HepG2 (cell line): ENCODE data around the gene SLC23A3. TPM values are rescaled to one million over a fixed set of nuclear protein-coding genes. Genes with fewer than 3 reads are reported as not detected.

Experiments
- ATAC-seq: fragments of 200-7000 bp; cut with Tn5 transposase; 3 replicates; pipeline ENCODE4 v1.9.1; 2020; ENCODE audit warnings: mild to moderate bottlenecking, moderate library complexity
- BruUV-seq: library from RNA; stranded (reverse); fragments of 400-500 nt; replicated peaks from 2 replicates; lab custom pipeline; 2021; lab: Mats Ljungman, UMichigan
- CTCF ChIA-PET: fragments of 300-600 bp; formaldehyde crosslinking; extraction: SDS; loops from one replicate; lab custom pipeline; 2021; ENCODE audit warnings: low total read pairs, inconsistent platforms, low intra/inter-chr PET ratio; lab: Yijun Ruan, JAX
- POLR2A ChIA-PET: fragments of 350-600 bp; sonication (Branson Sonifier 250); formaldehyde crosslinking; loops from one replicate; lab custom pipeline; 2020; ENCODE audit warnings: antibody characterized with exemption, inconsistent platforms; lab: Yijun Ruan, JAX
- DNase-seq: peaks from one replicate; pipeline ENCODE4 v3.0.0-alpha.2; 2015; ENCODE audit warnings: low spot score
- FAIRE-seq: peaks from 3 replicates; lab custom pipeline; 2011; peaks lifted over from hg19 to GRCh38; lab: Jason Lieb, UNC
- H2AFZ ChIP-seq: one replicate; pipeline ENCODE4 v1.6.1; 2011; ENCODE audit warnings: low read length, inconsistent platforms
- H3K27ac ChIP-seq: fragments of 300-600 bp; 3 replicates; pipeline ENCODE4 v1.8.0; 2011; ENCODE audit warnings: mixed run types, mild to moderate bottlenecking, mixed read lengths, low read length, inconsistent platforms; ENCODE audit not compliant: insufficient read depth; ENCODE audit errors: extremely low read length
- H3K27me3 ChIP-seq, 2 experiments: fragments of 200-600 bp in 1 of 2; 2 replicates in 1 of 2; 3 replicates in 1 of 2; pipeline versions ENCODE4 v1.6.0 to v1.8.0; 2011; ENCODE audit warnings: low read length in 2 of 2, mild to moderate bottlenecking in 2 of 2, moderate library complexity in 2 of 2, inconsistent platforms in 1 of 2; ENCODE audit not compliant: insufficient read depth in 2 of 2, control insufficient read depth in 1 of 2
- H3K36me3 ChIP-seq, 2 experiments: fragments of 200-600 bp in 1 of 2; replicated peaks in 1 of 2; 2 replicates in 1 of 2; 3 replicates in 1 of 2; pipeline versions ENCODE4 v1.5.1 to v1.8.0; 2011; ENCODE audit warnings: low read length in 2 of 2, inconsistent platforms in 1 of 2; ENCODE audit not compliant: insufficient read depth in 2 of 2, control insufficient read depth in 1 of 2
- H3K4me1 ChIP-seq: 2 replicates; pipeline ENCODE4 v1.5.1; 2012; ENCODE audit warnings: low read length, inconsistent platforms; ENCODE audit not compliant: insufficient read depth
- H3K4me2 ChIP-seq: 2 replicates; pipeline ENCODE4 v1.6.0; 2011; ENCODE audit warnings: low read depth, low read length, inconsistent platforms
- H3K4me3 ChIP-seq, 3 experiments: fragments of 200-600 bp in 1 of 3; sonication (generic), shearing (Covaris generic) in 1 of 3; replicated peaks in 1 of 3; 2 replicates each; pipeline ENCODE4 v1.5.1; 2011 to 2016; ENCODE audit warnings: low read length in 3 of 3, inconsistent platforms in 2 of 3, low read depth in 2 of 3, mild to moderate bottlenecking in 2 of 3, control low read depth in 1 of 3, mixed read lengths in 1 of 3; ENCODE audit not compliant: insufficient read depth in 1 of 3
- H3K79me2 ChIP-seq: one replicate; pipeline ENCODE4 v1.6.1; 2011; ENCODE audit warnings: low read length, inconsistent platforms; ENCODE audit not compliant: insufficient read depth
- H3K9ac ChIP-seq: 2 replicates; pipeline ENCODE4 v1.6.0; 2011; ENCODE audit warnings: mild to moderate bottlenecking, low read depth, low read length, inconsistent platforms; ENCODE audit not compliant: insufficient read depth
- H3K9me3 ChIP-seq: 2 replicates; pipeline ENCODE4 v1.5.1; 2012; ENCODE audit warnings: mild to moderate bottlenecking, low read length
- H4K20me1 ChIP-seq: 2 replicates; pipeline ENCODE4 v1.6.0; 2011; ENCODE audit warnings: inconsistent platforms, mild to moderate bottlenecking, low read length, moderate library complexity; ENCODE audit not compliant: insufficient read depth
- CC2D1A ChIP-seq: sonication (generic); formaldehyde crosslinking; IDR thresholded peaks from 2 replicates; pipeline ENCODE4 v1.8.1; 2023; ENCODE audit warnings: mild to moderate bottlenecking, missing genetic modification reagents
- FOXP1 ChIP-seq, 2 experiments: fragments of 450-650 bp in 1 of 2; IDR thresholded peaks; 2 replicates each; pipeline ENCODE4 v1.6.1; 2017 to 2018; ENCODE audit warnings: antibody characterized with exemption in 1 of 2
- HOXA9 ChIP-seq: sonication (generic); formaldehyde crosslinking; IDR thresholded peaks from 2 replicates; pipeline ENCODE4 v1.8.1; 2022; ENCODE audit warnings: missing genetic modification reagents, mild to moderate bottlenecking, moderate library complexity, borderline replicate concordance
- MTA1 ChIP-seq: sonication (generic); formaldehyde crosslinking; IDR thresholded peaks from 2 replicates; pipeline ENCODE4 v1.4.0; 2020; ENCODE audit warnings: missing genetic modification reagents, mild to moderate bottlenecking, borderline replicate concordance
- NFKB2 ChIP-seq: sonication (generic); formaldehyde crosslinking; IDR thresholded peaks from 2 replicates; pipeline ENCODE4 v1.4.0; 2020; ENCODE audit warnings: missing genetic modification reagents, borderline replicate concordance
- NFRKB ChIP-seq: fragments of 450-650 bp; IDR thresholded peaks from 2 replicates; pipeline ENCODE4 v1.6.1; 2017
- NRL ChIP-seq: sonication (generic); formaldehyde crosslinking; IDR thresholded peaks from 2 replicates; pipeline ENCODE4 v1.5.0; 2020; ENCODE audit warnings: missing genetic modification reagents, mild to moderate bottlenecking, moderate library complexity, borderline replicate concordance
- RBFOX2 ChIP-seq: fragments of 200-400 bp; formaldehyde crosslinking; IDR thresholded peaks from 2 replicates; pipeline ENCODE4 v1.6.1; 2017; ENCODE audit warnings: low read depth, mild to moderate bottlenecking, low read length
- SETDB1 ChIP-seq: sonication (generic); formaldehyde crosslinking; IDR thresholded peaks from 2 replicates; pipeline ENCODE4 v1.5.1; 2020; ENCODE audit warnings: missing genetic modification reagents, mild to moderate bottlenecking, borderline replicate concordance
- SRY ChIP-seq: sonication (generic); formaldehyde crosslinking; IDR thresholded peaks from 2 replicates; pipeline ENCODE4 v1.8.0; 2022; ENCODE audit warnings: mild to moderate bottlenecking, missing genetic modification reagents
- ZNF17 ChIP-seq: sonication (generic); formaldehyde crosslinking; IDR thresholded peaks from 2 replicates; pipeline ENCODE4 v1.5.0; 2020; ENCODE audit warnings: mild to moderate bottlenecking, missing genetic modification reagents
- ZNF549 ChIP-seq: sonication (generic); formaldehyde crosslinking; IDR thresholded peaks from 2 replicates; pipeline ENCODE4 v1.5.0; 2020; ENCODE audit warnings: missing genetic modification reagents
- ZNF598 ChIP-seq: sonication (generic); formaldehyde crosslinking; IDR thresholded peaks from 2 replicates; pipeline ENCODE4 v1.5.1; 2020; ENCODE audit warnings: mild to moderate bottlenecking, missing genetic modification reagents, borderline replicate concordance
- ZNF737 ChIP-seq: sonication (generic); formaldehyde crosslinking; IDR thresholded peaks from 2 replicates; pipeline ENCODE4 v1.5.0; 2020; ENCODE audit warnings: missing genetic modification reagents, mild to moderate bottlenecking, borderline replicate concordance
- ZNF891 ChIP-seq: sonication (generic); formaldehyde crosslinking; IDR thresholded peaks from 2 replicates; pipeline ENCODE4 v1.5.0; 2020; ENCODE audit warnings: mild to moderate bottlenecking, missing genetic modification reagents
- ZSCAN21 ChIP-seq: sonication (generic); formaldehyde crosslinking; IDR thresholded peaks from 2 replicates; pipeline ENCODE4 v1.8.0; 2022; ENCODE audit warnings: mild to moderate bottlenecking, missing genetic modification reagents, moderate library complexity, borderline replicate concordance
- WGBS: methylation state at CpG from one replicate; pipeline ENCODE4 v1.1.6; 2017; ENCODE audit warnings: low lambda C conversion rate; 5-methylcytosine and 5-hydroxymethylcytosine counted together
- in situ Hi-C: cut with HindIII; loops from 2 replicates; pipeline ENCODE4 v1.10.0; 2017; ENCODE audit warnings: low pct_unique_long_range_greater_than_20kb; ENCODE audit not compliant: extremely low pct_ligation_motif_present
- intact Hi-C: fragments of 100-400 bp; cut with micrococcal nuclease; formaldehyde crosslinking; loops from one replicate; pipeline ENCODE4 v1.10.0; 2022; ENCODE audit not compliant: unreplicated experiment
- polyA plus RNA-seq, 8 experiments: library from polyadenylated mRNA; depleted of rRNA in 3 of 8; stranded (reverse) in 7 of 8; unstranded in 1 of 8; fragments of >200 nt; fragmentation: Illumina TruSeq in 4 of 8; extraction: Trizol in 4 of 8; gene quantifications; 2 replicates each; pipeline versions ENCODE4 v1.2.1 to v1.2.3, GENCODE V29; 2011 to 2016; ENCODE audit warnings: low read depth in 4 of 8, missing spikeins in 1 of 8, mixed read lengths in 1 of 8; ENCODE audit not compliant: insufficient read depth in 1 of 8
- total RNA-seq, 5 experiments: library from RNA; depleted of rRNA; stranded (reverse); fragments of >200 nt; fragmentation: Illumina TruSeq; extraction: Trizol; gene quantifications; 2 replicates each; pipeline ENCODE4 v1.2.3, GENCODE V29; 2016; ENCODE audit warnings: low read depth in 1 of 5
- TF ChIP-seq, protein P1 (sequence below): sonication (generic); formaldehyde crosslinking; IDR thresholded peaks from 2 replicates; pipeline ENCODE4 v1.8.1; 2023; ENCODE audit warnings: mild to moderate bottlenecking, missing genetic modification reagents
- TF ChIP-seq, protein P2 (sequence below): sonication (generic); formaldehyde crosslinking; IDR thresholded peaks from 2 replicates; pipeline ENCODE4 v1.5.1; 2020; ENCODE audit warnings: mild to moderate bottlenecking, missing genetic modification reagents, moderate library complexity

The SLC23A3 gene
- total and polyA plus RNA-seq, 2 of the 13 experiments (the other 11 are each of a cell fraction or from before 2014, with no cell fraction given), result 0.38 to 0.78 TPM

DNA sequence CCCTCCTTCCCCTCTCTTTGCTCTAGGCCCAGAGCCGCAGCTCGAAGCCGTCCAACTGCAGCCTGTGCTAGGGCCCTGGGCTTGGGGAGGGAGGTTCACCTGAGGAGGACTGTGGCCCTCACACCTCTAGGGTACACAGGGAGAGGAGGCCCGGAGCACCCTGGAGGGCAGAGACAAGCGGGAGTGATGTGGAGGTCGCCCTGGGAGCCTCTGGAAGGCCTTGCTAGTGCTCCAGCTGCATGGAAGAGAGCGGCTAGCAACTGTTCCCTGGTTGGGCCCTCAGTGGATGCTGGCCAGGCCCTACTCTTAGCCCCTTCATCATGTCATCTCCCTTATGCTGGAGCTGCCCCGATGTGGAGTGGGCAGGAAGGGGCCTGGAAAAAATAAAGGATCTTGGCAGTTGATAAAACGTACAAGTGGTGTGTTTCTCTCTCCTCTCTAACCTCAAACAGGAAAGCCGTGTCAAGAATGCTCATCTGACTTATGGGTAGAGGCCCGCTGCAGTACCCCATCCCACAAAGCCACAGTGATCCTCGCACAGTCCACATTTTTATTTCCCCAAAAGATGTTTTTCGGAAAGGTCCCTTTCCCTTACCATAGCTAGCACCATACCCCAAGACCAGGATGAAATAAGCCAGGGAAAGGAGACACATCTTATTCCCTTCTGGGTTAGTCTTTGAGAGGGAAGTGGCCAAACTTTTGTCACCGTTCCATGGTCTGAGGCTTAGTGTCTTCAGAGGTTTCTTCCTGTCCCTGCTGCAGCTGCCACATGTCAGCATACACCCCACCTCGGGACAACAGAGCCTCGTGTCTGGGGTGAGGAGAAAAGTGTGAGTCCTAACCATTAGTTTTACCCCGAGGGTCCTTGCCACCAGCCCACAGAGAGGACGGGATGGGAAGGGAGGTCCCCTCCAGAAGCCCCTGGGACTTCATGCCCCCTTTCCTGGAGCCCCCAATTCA lies 39.7 kb upstream of the SLC23A3 start:
- CTCF ChIA-PET, result interaction anchor here (2.2 to 2.6 kb wide), 2 partner anchors 38 kb away, joined by 8 to 17 read pairs; no protein-coding TSS in a partner anchor
- TF ChIP-seq FOXP1 (IDR thresholded peaks at IDR 0.05) (no peak), FOXP1 (CRISPR knock-in tag; IDR thresholded peaks at IDR 0.05) (no peak), RBFOX2 (peak; percentile 44; the same call in 1 of the 2 replicates), NRL (CRISPR knock-in tag) (0 out of 2 replicates have a peak, but pooled peaks have one; percentile 64), ZNF737 (peak; percentile 26; the same call in 1 of the 2 replicates), HOXA9 (CRISPR knock-in tag) (peak; percentile 50; the same call in 1 of the 2 replicates), NFKB2 (CRISPR knock-in tag) (peak; percentile 38; the same call in 1 of the 2 replicates), SETDB1 (CRISPR knock-in tag) (0 out of 2 replicates have a peak, but pooled peaks have one; percentile 50), ZNF598 (CRISPR knock-in tag) (no peak), ZNF549 (CRISPR knock-in tag) (no peak), ZNF17 (CRISPR knock-in tag) (0 out of 2 replicates have a peak, but pooled peaks have one; percentile 41), MTA1 (CRISPR knock-in tag) (no peak), ZNF891 (CRISPR knock-in tag) (peak; percentile 50; the same call in 1 of the 2 replicates), SRY (CRISPR knock-in tag) (no peak), ZSCAN21 (CRISPR knock-in tag) (peak; percentile 2; the same call in 1 of the 2 replicates), NFRKB (no peak), CC2D1A (CRISPR knock-in tag) (no peak)
- TF ChIP-seq, protein P1, sequence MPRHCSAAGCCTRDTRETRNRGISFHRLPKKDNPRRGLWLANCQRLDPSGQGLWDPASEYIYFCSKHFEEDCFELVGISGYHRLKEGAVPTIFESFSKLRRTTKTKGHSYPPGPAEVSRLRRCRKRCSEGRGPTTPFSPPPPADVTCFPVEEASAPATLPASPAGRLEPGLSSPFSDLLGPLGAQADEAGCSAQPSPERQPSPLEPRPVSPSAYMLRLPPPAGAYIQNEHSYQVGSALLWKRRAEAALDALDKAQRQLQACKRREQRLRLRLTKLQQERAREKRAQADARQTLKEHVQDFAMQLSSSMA (CRISPR knock-in tag), result no peak
- TF ChIP-seq, protein P2, sequence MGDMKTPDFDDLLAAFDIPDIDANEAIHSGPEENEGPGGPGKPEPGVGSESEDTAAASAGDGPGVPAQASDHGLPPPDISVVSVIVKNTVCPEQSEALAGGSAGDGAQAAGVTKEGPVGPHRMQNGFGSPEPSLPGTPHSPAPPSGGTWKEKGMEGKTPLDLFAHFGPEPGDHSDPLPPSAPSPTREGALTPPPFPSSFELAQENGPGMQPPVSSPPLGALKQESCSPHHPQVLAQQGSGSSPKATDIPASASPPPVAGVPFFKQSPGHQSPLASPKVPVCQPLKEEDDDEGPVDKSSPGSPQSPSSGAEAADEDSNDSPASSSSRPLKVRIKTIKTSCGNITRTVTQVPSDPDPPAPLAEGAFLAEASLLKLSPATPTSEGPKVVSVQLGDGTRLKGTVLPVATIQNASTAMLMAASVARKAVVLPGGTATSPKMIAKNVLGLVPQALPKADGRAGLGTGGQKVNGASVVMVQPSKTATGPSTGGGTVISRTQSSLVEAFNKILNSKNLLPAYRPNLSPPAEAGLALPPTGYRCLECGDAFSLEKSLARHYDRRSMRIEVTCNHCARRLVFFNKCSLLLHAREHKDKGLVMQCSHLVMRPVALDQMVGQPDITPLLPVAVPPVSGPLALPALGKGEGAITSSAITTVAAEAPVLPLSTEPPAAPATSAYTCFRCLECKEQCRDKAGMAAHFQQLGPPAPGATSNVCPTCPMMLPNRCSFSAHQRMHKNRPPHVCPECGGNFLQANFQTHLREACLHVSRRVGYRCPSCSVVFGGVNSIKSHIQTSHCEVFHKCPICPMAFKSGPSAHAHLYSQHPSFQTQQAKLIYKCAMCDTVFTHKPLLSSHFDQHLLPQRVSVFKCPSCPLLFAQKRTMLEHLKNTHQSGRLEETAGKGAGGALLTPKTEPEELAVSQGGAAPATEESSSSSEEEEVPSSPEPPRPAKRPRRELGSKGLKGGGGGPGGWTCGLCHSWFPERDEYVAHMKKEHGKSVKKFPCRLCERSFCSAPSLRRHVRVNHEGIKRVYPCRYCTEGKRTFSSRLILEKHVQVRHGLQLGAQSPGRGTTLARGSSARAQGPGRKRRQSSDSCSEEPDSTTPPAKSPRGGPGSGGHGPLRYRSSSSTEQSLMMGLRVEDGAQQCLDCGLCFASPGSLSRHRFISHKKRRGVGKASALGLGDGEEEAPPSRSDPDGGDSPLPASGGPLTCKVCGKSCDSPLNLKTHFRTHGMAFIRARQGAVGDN (CRISPR knock-in tag), result peak; percentile 66

More for the DNA sequence above, 39.7 kb upstream of the SLC23A3 start:
- H3K27ac ChIP-seq, result peak overlapping the region; percentile 95
- no peaks in the 10 kb centered on the region for H4K20me1 ChIP-seq
- WGBS, result 93% methylated on average over 18 of the region's 18 CpGs
- no peaks in the 10 kb centered on the region for H3K9me3 ChIP-seq
- peak overlapping the region; percentile 100 for H3K4me2 ChIP-seq
- ATAC-seq, result no peak
- FAIRE-seq, result no peak
- no TSS peak for BruUV-seq
- H3K4me1 ChIP-seq, result peaks cover 60% of the 10 kb centered on the region
- no peak for DNase-seq
- no peaks in the 10 kb centered on the region; a peak in 1 of 5 replicates for H3K27me3 ChIP-seq
- H3K4me3 ChIP-seq, result peak overlapping the region in 1 of 3 experiments; percentile 86; a peak in 1 of 6 replicates
- intact Hi-C loops (no loop called here), in situ Hi-C loops (loop anchor here (5.0 kb wide), 1 partner anchor 37 kb away; the partner anchor contains the start of gene SLC23A3)
- H2AFZ ChIP-seq, result no peak overlapping the region
- H3K36me3 ChIP-seq, result peaks cover 28 to 46% of the 10 kb centered on the region in 2 experiments
- POLR2A ChIA-PET, result interaction anchor here (1.3 to 5.6 kb wide), 11 partner anchors 8 to 69 kb away, joined by 3 to 227 read pairs (median 29); partner anchors contain the start of genes ABCB6, ANKZF1, ATG9A and CNPPD1
- peaks cover 6% of the 10 kb centered on the region for H3K79me2 ChIP-seq
- peak overlapping the region; percentile 77 for H3K9ac ChIP-seq
